Measurements from ENCODE around the gene MARCHF2. TPM values are rescaled to one million over a fixed set of nuclear protein-coding genes. Genes with fewer than 3 reads are reported as not detected.

The MARCHF2 gene
- polyA plus RNA-seq, 2 of the 4 experiments (the other 2 are of a cell fraction): 12.4 to 13.1 TPM

- WGBS (ENCODE audit: missing lambda C conversion rate): 90% methylated on average over 4 of the region's 8 CpGs
- Histone ChIP-seq H3K4me1 (peaks cover 69% of the 10 kb centered on the region), H3K4me2 (no peak overlapping the region; the same call in 2 of the 3 replicates), H3K4me3 (no peak overlapping the region), H3K9me3 (no peaks in the 10 kb centered on the region), H3K27ac (peak overlapping the region; percentile 76 to 78; a peak in 5 of 6 replicates)
- ATAC-seq (no peak), FAIRE-seq (no peak), DNase-seq (ENCODE audit: low read depth in 1 of 2, low spot score in 1 of 2) (no peak)
- POLR2A ChIA-PET: no interaction called here
- TF ChIP-seq MYC (IDR thresholded peaks at IDR 0.05; ENCODE audit: borderline replicate concordance, low read length): no peak
- TF ChIP-seq EHMT2 (IDR thresholded peaks at IDR 0.05; ENCODE audit: low read depth): no peak
- no peak for TF ChIP-seq SREBF2 (IDR thresholded peaks at IDR 0.05)
- no peak for TF ChIP-seq RFX5 (IDR thresholded peaks at IDR 0.05)
- no peak for TF ChIP-seq PBX3 (IDR thresholded peaks at IDR 0.05)
- no peak for TF ChIP-seq MAZ (IDR thresholded peaks at IDR 0.05; ENCODE audit: borderline replicate concordance, low read depth, low read length)
- TF ChIP-seq TP53 (CRISPR knock-in tag; IDR thresholded peaks at IDR 0.05): no peak
- TF ChIP-seq NFE2L2 (conservative IDR thresholded peaks at IDR 0.05; ENCODE audit: low read length): no peak
- no peak for TF ChIP-seq MAFK (IDR thresholded peaks at IDR 0.05; ENCODE audit: partially characterized antibody)
- TF ChIP-seq, protein P1, sequence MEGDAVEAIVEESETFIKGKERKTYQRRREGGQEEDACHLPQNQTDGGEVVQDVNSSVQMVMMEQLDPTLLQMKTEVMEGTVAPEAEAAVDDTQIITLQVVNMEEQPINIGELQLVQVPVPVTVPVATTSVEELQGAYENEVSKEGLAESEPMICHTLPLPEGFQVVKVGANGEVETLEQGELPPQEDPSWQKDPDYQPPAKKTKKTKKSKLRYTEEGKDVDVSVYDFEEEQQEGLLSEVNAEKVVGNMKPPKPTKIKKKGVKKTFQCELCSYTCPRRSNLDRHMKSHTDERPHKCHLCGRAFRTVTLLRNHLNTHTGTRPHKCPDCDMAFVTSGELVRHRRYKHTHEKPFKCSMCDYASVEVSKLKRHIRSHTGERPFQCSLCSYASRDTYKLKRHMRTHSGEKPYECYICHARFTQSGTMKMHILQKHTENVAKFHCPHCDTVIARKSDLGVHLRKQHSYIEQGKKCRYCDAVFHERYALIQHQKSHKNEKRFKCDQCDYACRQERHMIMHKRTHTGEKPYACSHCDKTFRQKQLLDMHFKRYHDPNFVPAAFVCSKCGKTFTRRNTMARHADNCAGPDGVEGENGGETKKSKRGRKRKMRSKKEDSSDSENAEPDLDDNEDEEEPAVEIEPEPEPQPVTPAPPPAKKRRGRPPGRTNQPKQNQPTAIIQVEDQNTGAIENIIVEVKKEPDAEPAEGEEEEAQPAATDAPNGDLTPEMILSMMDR (IDR thresholded peaks at IDR 0.05): no peak
- CTCF ChIA-PET: interaction anchor here (0.6 to 8.0 kb wide), 6 partner anchors 11 to 187 kb away, joined by 3 to 71 read pairs (median 4); no protein-coding TSS in a partner anchor
These were observed 19.8 kb upstream of the MARCHF2 start for GRCh38 chr19:8393192-8393870.

- no peaks in the 10 kb centered on the region for H3K9me3 ChIP-seq
- TF ChIP-seq, protein P2, sequence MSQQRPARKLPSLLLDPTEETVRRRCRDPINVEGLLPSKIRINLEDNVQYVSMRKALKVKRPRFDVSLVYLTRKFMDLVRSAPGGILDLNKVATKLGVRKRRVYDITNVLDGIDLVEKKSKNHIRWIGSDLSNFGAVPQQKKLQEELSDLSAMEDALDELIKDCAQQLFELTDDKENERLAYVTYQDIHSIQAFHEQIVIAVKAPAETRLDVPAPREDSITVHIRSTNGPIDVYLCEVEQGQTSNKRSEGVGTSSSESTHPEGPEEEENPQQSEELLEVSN (IDR thresholded peaks at IDR 0.05; ENCODE audit: borderline replicate concordance, low read depth): no peak
- TF ChIP-seq HOXB5 (CRISPR knock-in tag; IDR thresholded peaks at IDR 0.05): no peak
- TF ChIP-seq KDM1A (IDR thresholded peaks at IDR 0.05; ENCODE audit: low read depth): no peak
- TF ChIP-seq PHF8 (IDR thresholded peaks at IDR 0.05; ENCODE audit: borderline replicate concordance, low read depth): no peak
- no peak for TF ChIP-seq CEBPB (IDR thresholded peaks at IDR 0.05)
- no peak for TF ChIP-seq SREBF2 (IDR thresholded peaks at IDR 0.05)
- 97% methylated on average over 5 of the region's 8 CpGs for WGBS (ENCODE audit: missing lambda C conversion rate)
- H3K4me2 ChIP-seq: peak overlapping the region; percentile 69; the same call in 2 of the 3 replicates
- peak overlapping the region; percentile 76 to 78 for H3K27ac ChIP-seq
- CTCF ChIA-PET: interaction anchor here (0.6 to 8.0 kb wide), 7 partner anchors 10 to 112 kb away, joined by 3 to 71 read pairs (median 4); no protein-coding TSS in a partner anchor
- DNase-seq (ENCODE audit: low read depth in 1 of 2, low spot score in 1 of 2) (no peak), ATAC-seq (no peak), FAIRE-seq (no peak)
- H3K4me3 ChIP-seq: no peak overlapping the region
- H3K4me1 ChIP-seq: peaks cover 64% of the 10 kb centered on the region
- POLR2A ChIA-PET: no interaction called here
These were observed 19.2 kb upstream of the MARCHF2 start for GRCh38 chr19:8393871-8394250.

- ChIA-PET POLR2A (no interaction called here), CTCF (interaction anchor here (0.6 to 8.0 kb wide), 9 partner anchors 9 to 82 kb away, joined by 3 to 71 read pairs (median 3); no protein-coding TSS in a partner anchor)
- H3K4me2 ChIP-seq: peak overlapping the region; percentile 69; the same call in 1 of the 3 replicates
- H3K4me1 ChIP-seq: peaks cover 59% of the 10 kb centered on the region
- no peak overlapping the region for H3K4me3 ChIP-seq
- no peak for ATAC-seq
- no peaks in the 10 kb centered on the region for H3K9me3 ChIP-seq
- 90% methylated on average over 11 of the region's 14 CpGs for WGBS (ENCODE audit: missing lambda C conversion rate)
- DNase-seq (ENCODE audit: low read depth in 1 of 2, low spot score in 1 of 2): no peak
- no peak for FAIRE-seq
- TF ChIP-seq, protein P2 (IDR thresholded peaks at IDR 0.05; ENCODE audit: borderline replicate concordance, low read depth): no peak
- no peak for TF ChIP-seq TFCP2L1 (CRISPR knock-in tag; IDR thresholded peaks at IDR 0.05)
- no peak for TF ChIP-seq JUN (IDR thresholded peaks at IDR 0.05)
- TF ChIP-seq, protein P1 (IDR thresholded peaks at IDR 0.05): no peak
- no peak for TF ChIP-seq SMC3 (IDR thresholded peaks at IDR 0.05)
- no peak for TF ChIP-seq RCOR1 (IDR thresholded peaks at IDR 0.05; ENCODE audit: low read depth, low read length)
- TF ChIP-seq HMGXB4 (CRISPR knock-in tag; IDR thresholded peaks at IDR 0.05; ENCODE audit: borderline replicate concordance): no peak
- H3K27ac ChIP-seq: peak overlapping the region; percentile 76 to 78
These were observed 17.5 kb upstream of the MARCHF2 start for GRCh38 chr19:8395621-8396082.

All from A549 (cell line).